GM18519 (cell line): ENCODE data around the gene ARHGEF4.
A peak's percentile ranks its signal among the peaks of the same experiment; 100 is the strongest.

ENCODE experiments used
- ATAC-seq: cut with Tn5 transposase; IDR thresholded peaks from one replicate; pipeline ENCODE4 v1.9.1; 2021; ENCODE audit warnings: mild to moderate bottlenecking, moderate library complexity; ENCODE audit not compliant: unreplicated experiment, low FRiP score

Gene ARHGEF4

DNA sequence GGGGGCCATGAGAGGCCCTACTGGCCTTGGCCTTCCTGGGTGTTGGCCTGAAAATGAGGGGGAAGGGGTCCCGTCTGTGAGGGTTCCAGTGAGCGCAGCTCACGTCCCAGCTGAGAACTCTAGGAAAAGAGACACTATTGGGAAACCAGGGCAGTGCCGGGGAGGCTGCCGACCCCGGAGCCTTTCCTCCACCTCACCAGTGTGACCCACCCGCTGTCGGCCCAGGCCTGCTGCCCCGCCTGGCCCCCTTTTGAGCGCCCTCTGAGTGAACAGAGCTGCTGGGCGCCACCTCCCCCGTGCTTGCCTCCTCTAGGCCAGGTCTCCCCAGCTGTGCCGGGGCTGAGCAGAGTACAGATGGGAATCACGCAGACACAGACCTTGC lies 17.5 kb upstream of the ARHGEF4 start:
- no peak for ATAC-seq

DNA sequence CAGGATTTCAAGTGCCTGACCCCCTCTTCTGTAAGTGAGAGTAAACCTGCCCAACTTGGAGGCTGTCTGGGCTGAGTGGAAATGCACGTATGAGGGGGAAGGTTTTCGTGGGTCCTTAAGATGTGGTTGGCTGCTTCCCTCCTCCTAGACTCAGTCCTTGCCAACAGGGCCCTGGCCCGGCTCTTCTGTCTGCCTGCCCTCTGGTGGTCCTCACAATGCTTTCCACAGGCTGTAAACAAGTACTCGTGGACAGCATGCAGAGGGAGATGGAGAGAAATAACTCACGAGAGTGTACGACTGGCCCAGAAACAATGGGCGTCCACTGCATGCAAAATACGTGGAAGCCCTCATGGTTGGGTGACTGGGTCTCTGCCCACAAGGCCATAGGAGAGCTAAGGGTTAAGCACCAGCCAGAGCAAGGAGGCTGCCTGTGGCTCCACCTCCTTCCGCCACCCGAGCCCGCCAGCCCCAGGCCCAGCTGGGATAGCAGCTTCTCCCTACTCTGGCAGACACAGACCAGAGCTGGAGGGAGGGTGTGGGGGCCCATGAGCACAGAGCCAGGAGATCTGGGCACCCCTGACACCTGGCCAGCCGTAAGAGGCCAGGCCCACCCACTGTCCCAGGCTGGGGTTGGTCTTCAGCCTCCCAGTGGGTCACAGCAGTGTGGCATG lies 17.0 kb upstream of the ARHGEF4 start:
- no peak for ATAC-seq

GRCh38 chr2:130820279-130820861 lies 16.3 kb upstream of the ARHGEF4 start:
- ATAC-seq: no peak

DNA sequence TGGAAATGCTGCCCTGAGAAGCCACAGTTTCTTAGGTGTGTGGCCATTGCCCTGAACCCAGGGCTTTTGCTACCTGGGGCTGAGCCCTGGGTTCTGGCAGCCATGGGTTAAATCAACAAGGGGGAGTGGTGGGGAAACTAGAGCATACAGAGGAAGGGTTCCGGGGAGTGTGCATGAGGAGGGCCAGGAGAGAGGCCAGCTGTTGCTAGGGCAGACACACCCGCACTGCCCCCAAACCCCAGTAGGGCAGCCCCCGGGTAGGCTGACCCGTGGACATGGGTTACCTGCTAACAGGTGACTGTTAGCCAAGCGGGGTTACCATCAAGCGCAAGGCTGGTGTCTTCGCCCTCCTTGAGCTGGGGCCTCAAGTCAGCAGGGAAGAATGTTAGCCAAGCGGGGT lies 14.8 kb upstream of the ARHGEF4 start:
- no peak for ATAC-seq

DNA sequence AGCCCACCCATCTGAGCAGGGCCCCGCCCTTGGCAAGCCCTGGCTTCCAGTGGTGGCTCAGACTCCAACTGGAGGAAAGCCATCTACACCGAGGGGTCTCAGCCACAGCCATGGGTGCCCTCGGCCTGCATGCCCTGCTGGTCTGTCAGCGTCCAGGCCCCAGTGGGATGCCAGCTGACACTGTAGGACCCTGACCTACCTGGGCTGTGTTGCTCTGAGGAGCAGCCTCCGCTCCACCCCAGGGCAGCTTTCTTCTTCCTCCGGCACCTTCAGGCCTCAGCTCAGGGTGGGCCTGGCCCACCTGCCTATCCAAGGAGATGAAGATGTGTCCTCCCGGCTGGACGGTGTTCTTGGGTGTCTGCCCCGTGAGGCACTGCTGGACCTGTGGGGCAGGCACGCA lies 13.9 kb upstream of the ARHGEF4 start:
- ATAC-seq: no peak

- peak; percentile 13 for ATAC-seq
Observed at GRCh38 chr2:130823171-130823885, 13.4 kb upstream of the ARHGEF4 start.

GRCh38 chr2:130823886-130824491 lies 12.7 kb upstream of the ARHGEF4 start:
- ATAC-seq: peak; percentile 17

DNA sequence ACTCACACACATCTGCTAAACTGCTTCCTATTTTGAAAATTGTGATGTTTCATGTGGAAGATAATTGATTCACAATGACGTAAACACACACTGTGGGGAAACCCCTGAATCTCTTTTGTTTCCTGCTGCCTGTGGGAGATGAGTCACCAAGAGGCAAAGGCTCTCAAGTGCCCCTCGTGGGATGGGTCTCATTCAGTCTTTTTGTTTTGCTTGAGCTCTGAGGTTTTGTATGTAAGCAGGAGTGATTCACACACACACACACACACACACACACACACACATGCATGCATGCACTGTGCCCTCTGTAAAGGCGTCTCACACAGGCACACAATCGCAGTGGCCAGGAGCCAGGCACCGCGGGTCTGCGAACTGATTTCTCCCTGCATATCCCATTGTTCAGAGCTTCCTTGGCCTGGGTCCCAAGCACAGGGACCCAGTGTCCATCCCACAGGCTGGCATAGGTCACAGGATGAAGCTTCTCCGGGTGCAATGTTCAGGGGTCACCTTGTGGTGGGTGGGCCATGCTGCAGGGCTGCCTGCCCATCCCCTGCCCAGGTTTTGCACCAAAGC lies 12.1 kb upstream of the ARHGEF4 start:
- ATAC-seq: peak; percentile 91

DNA sequence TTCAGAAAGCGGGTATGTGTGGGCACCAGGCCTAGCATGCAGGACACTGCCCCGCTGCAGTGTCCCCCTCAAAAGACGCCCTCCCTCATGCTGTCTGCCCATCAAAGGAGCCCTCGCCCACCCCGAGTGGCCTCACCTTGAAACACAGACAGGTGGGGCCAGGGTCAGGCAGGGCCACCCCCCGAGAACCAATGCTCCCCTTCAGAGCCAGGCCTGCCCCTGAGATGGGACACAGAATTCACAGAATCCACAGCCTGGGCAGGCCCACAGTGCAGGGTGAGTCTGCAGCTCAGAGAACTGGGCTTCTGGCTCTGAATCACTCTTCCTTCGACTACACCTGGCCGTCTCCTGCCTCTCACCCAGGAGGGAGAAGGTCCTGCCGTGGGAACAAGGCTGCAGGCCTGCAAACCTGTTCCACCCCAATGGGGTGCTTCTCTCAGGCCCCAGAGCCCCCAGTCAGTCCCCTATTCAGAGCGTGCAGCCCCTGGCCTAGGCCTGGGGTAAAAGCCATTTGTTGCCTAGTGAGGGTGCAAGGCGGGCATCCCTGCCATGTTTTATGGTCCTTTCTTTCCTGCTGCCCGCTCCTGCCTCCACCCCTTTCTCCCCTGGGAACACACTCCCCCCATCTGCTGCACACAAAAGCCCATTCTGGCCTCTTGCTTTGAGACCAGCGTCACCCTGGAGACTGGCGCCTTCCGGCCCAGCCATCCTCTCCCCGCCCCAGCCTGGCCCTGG lies 11.3 kb upstream of the ARHGEF4 start:
- ATAC-seq: no peak

DNA sequence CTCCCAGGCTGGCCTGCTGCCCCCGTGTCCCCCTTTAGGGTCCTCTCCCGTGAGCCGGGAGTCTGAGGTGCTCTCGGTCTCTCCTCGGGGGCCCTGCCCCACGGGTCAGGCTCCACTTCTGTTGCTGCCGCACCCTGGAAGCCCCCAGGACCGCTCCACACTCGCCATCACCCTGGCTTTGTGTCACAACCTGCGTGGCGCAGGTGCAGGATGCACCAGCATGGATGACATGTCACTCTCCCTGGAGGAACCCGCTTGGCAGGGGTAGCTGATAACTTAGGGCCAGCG lies 10.8 kb upstream of the ARHGEF4 start:
- ATAC-seq: no peak

DNA sequence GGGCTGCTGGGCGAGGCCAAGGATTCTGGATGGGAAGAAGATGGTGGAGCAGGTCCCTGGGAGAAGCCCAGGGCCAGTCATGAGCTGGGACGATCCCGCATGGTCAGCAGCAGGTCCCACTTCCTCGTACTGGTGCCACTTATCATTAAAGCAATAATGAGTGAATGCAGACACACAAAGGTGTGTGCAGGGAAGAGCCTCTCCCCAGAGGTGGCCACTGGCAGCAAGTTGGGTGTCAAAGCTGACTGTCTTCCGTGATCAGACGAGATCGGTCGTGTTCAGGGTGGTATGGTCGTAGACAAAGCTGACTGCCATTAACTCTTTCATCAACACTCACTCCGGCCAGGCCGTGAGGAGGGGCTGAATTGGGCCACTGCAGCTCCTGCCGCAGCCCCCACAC lies 10.3 kb upstream of the ARHGEF4 start:
- no peak for ATAC-seq

- no peak for ATAC-seq
Observed at GRCh38 chr2:130826821-130827501, 9.8 kb upstream of the ARHGEF4 start.

DNA sequence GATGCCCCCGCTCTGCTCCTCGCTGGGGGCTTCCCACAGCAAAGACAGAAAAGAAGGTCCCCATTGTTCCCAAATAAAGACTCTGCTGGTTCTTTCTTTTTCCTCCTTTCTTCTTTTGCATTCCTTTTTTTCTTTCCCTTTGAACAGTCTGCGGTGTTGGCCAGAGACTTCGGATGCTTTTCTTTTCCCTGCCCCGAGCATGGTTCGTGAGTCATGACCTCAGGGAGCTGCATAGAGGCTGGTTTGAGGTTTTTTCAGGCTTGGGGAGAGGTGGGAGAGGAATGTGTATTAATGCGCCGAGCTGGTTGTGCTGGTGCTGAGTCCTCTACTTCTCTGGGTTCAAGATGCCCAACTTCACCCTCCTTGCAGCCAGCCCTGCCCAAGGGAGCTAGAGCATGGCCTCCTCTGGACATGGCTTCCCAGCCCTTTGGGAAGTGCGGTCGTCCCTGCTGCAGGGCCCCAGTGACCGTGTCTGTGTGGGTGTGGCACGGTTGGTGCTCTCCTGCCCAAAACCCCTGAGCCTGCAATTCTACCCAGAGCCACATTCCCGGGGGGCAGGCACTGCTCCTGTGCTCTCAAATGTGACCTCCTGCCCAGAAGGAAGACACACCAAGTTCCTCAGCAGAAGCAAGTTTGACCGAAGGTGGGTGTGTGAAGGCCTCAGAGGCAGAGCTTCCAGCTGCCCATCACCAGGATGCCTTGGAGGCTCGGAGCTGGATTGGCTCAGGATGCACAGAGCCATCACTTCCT lies 9.0 kb upstream of the ARHGEF4 start:
- no peak for ATAC-seq

GRCh38 chr2:130828461-130828860 lies 8.3 kb upstream of the ARHGEF4 start:
- ATAC-seq: no peak

GRCh38 chr2:130829015-130829414 lies 7.7 kb upstream of the ARHGEF4 start:
- ATAC-seq: no peak

- no peak for ATAC-seq
Observed at GRCh38 chr2:130830538-130830937, 6.2 kb upstream of the ARHGEF4 start.

DNA sequence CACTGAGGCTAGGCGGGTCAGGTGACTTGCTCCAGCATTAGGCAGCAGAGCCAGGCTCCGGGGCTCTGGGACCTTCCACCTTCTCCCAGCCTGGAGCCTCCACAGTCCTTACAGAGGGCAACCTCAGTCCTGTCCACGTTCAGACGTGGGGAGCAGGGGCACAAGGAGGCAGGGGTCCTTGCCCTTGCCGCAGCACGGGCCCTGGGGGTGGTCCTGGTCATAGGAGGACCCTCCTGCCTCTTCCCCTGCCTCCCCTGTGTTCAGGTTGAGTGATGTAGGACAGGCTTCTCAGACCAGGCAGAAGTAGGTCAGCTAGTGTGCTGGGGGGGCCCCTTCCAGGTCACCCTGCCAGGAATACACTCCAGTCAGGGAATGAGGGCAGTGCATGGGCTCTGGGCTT lies 5.4 kb upstream of the ARHGEF4 start:
- ATAC-seq: no peak

DNA sequence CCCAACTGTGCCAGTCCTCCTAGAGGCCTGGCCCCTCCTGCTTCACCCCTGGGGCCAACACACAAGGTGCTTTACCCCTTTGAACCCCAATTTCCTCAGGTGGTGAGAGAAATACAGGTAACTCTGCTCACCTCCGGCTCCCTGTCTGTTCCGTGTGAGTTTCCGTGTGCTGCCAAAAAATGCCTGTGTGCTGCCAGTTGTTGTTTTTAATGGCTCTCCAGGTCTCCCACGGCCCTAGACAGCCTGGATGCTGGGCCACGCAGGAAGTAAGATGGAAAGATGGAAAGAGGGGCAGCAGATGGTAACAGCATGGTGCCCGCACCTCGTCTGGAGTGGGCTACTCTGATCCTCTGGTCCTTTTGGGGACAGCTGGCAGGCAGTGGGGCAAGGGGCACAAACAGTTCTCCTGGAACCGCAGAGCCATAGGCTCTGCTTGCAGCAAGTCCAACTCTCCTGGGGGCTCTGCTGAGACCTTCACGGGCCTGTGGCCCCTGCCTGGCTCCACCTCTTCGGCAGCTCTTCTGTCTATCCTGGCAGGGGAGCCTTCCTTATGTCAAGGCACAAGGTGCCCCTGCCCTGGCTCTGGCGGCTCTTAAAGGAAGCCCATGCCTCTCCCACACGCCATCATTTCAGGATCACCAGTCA lies 4.3 kb upstream of the ARHGEF4 start:
- ATAC-seq: no peak
